GM19239 (cell line): ENCODE results near the gene FAM163A.
"Not testable (repeated sequence)": the region's sequence is repeated elsewhere in the genome, so short reads cannot be mapped to it uniquely, and the experiment has no call there.

Experiments used
- DNase-seq: peaks from one replicate; pipeline ENCODE4 v3.0.0; 2011; ENCODE audit warnings: low spot score; ENCODE audit not compliant: insufficient read length
- FAIRE-seq: peaks from 2 replicates; lab custom pipeline; 2011; peaks lifted over from hg19 to GRCh38; lab: Jason Lieb, UNC

FAM163A gene

GRCh38 chr1:179786815-179787685 lies 44.0 kb downstream of the FAM163A start:
- DNase-seq = no peak
- no peak for FAIRE-seq

- FAIRE-seq (no peak), DNase-seq (no peak)
Measured at GRCh38 chr1:179788259-179788658, 45.2 kb downstream of the FAM163A start.

GRCh38 chr1:179793281-179793680 lies 50.2 kb downstream of the FAM163A start:
- DNase-seq (no peak), FAIRE-seq (no peak)

GRCh38 chr1:179794146-179794545 lies 51.1 kb downstream of the FAM163A start:
- DNase-seq (no peak), FAIRE-seq (no peak)

- FAIRE-seq (no peak), DNase-seq (no peak)
Measured at GRCh38 chr1:179794669-179795068, 51.6 kb downstream of the FAM163A start.

GRCh38 chr1:179798213-179798863 lies 55.2 kb downstream of the FAM163A start:
- DNase-seq (no peak), FAIRE-seq (no peak)

DNA sequence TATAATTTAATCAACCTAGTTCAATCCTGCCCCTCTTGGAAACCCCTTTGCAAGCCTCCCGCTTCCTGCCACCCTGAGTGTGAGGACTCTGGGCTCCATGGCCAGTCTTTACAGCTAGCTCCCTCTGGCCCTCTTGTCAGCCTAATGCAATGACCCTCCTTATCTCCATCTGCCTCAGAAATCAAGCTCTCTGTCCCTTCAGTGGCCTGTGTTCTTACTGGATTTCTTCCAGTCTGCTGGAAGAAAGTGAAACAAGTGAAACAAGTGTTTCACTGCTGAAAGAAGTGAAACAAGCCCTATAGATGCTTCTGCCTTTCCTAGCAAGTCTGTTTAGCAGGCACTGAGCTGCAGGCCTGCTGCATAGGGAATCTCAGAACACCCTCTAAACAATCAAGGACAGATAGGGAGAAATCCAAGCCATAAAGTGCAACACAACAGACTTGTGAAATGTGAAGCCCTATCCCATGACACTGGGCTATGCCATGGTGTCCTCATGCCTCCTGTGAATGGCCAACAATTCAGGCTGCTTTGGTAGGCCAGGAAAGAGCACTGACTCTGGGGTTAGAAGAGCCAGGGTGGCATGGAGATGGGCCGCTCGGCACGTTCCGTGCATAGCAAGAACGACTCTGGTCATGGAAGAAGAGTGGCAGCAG lies 55.9 kb downstream of the FAM163A start:
- FAIRE-seq (no peak), DNase-seq (no peak)

DNA sequence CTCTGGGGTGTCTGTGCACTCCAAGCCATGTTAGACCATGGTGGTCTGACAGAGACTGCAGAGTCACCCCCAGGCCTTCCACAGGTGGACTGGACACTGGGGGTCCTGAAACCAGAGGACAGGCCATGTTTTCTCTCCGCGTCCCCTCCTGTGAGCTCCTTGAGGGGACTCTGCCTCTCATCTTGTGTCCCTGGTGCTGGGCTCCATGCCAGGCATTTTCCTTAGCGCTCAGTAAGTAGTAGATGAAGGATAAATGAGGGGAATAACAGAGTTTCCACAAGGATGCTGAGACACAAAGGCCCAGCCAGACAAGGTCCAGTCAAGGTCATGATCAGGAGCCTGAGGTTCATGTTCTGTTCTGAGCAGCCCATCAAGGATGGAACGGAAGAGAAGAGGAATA lies 57.4 kb downstream of the FAM163A start:
- FAIRE-seq = no peak
- no peak for DNase-seq

GRCh38 chr1:179803104-179803503 lies 60.0 kb downstream of the FAM163A start:
- DNase-seq = no peak
- no peak for FAIRE-seq

DNA sequence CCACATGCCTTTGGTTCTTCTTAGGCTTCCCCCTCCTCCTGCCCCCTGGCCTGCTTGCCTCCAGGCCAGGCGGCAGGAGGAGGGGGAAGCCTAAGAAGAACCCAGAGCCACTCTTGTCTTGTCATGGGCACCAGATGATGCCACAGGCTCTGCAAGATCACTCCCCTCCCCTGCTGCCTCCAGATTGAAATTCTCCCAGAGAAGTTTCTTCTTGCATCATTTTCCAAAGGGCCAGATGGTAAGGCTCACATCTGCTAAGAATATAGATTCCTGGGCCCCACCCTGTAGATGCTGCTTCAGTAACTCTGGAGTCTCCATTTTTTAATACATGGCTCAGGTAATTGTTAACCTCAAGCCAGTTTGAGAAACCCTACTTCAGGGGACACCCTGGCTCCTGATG lies 60.8 kb downstream of the FAM163A start:
- DNase-seq (no peak), FAIRE-seq (no peak)

- not testable (repeated sequence) for DNase-seq, FAIRE-seq
Measured at GRCh38 chr1:179804417-179804816, 61.3 kb downstream of the FAM163A start.

- DNase-seq = no peak
- no peak for FAIRE-seq
Measured at GRCh38 chr1:179805291-179806195, 62.5 kb downstream of the FAM163A start.

DNA sequence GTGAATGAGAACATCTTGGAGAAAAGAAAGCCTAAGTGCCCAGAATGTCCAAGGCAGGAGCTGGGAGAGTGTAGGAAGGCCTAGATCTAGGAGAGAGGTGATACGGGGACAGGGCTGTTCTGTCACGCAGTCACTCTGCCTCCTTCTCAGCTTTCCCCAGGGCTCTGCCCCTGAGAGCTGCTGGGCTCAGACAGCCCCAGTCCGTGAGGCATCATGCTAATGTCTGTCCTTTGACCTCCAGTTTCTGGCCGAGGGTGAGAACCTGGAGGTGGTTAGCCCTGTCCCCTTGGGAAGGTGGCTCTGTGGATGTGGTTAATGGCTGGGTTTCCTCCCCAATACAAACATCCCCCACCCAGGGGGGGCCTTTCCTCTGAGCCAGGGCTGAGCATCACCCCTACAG lies 63.2 kb downstream of the FAM163A start:
- FAIRE-seq (no peak), DNase-seq (no peak)

- DNase-seq = no peak
- no peak for FAIRE-seq
Measured at GRCh38 chr1:179807291-179807690, 64.2 kb downstream of the FAM163A start.

- FAIRE-seq = no peak
Measured at GRCh38 chr1:179807691-179808485, 64.8 kb downstream of the FAM163A start.

DNA sequence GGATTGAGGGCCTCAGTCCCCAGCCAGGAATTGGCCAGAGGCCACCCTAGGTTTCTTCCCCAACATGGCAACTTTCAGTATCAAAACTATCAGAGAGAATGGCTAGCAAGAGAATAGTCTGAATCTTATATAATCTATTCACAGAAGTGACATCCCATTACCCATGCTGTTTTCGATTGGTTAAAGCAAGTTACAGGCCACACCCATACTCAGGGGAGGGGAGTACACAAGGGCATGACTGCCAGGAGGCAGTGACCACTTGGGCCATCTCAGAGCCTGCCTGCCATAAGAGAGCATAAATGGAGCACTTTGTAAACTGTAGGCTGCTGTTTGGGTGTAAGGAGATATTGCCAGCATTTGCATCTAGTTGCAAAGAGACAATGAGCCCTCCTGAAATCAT lies 65.4 kb downstream of the FAM163A start:
- FAIRE-seq (no peak), DNase-seq (no peak)

More at GRCh38 chr1:179807691-179808485, 64.8 kb downstream of the FAM163A start:
- DNase-seq = no peak

DNA sequence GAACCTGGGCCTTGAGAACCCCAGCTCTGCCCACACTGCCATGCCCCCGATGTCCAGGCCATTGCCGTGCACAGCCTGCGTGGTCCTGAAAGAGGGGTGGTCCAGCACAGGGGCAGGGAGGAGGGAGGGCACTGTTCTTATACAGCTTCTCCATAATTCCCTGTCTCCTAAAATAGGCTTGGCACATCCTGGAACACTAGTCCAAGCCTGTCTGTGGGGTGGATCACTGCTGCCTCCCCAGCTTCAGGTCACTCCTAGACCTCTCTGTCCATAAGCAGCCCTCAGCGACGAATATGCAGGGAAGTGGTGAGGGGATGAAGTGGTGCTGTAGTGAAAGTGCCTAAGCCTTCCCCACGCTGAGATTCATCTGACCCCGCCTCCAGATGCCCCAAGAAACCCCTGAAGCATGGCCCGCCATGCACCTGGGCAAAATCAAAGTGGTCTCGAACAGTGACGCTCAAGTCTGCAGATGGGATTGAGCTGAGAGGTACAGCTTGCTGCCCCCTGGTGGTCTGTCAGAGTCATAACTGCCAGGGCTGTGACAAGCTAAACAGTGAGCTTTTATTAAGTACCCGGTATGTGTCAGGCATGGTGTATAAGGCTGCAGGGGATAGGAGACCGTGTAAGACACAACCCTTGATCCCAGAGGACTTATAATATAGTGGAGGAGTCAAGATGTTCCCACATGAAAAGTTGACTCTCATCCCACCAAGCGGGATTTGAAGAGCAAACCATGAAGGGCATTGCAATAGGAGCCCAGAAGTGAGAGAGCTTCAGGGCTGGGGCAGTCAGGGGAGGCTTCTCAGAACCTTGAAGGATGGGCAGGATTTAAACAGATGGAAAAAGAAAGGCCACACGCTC lies 66.6 kb downstream of the FAM163A start:
- DNase-seq (peak; percentile 57), FAIRE-seq (peak; percentile 92)

- DNase-seq (no peak), FAIRE-seq (no peak)
Measured at GRCh38 chr1:179810367-179810715, 67.2 kb downstream of the FAM163A start.
